Activated naive CD8-positive, alpha-beta T cell treated with anti-CD3 and anti-CD28 coated beads, Interleukin-2, amount 10 ng/mL, durations not matched to agents 7 days and 5 days (primary cell): ENCODE measurements around the gene PAFAH1B2. TPM values are rescaled to one million over a fixed set of nuclear protein-coding genes. Genes with fewer than 3 reads are reported as not detected.
A peak's percentile ranks its signal among the peaks of the same experiment; 100 is the strongest.

Experiments used
- ATAC-seq: fragments of 150-1000 bp; cut with Tn5 transposase; one replicate; pipeline ENCODE4 v1.10.0; 2021; ENCODE audit warnings: low read depth, moderate library complexity
- POLR2A ChIA-PET: fragments of 350-600 bp; sonication (Branson Sonifier 250); formaldehyde crosslinking; loops from one replicate; lab custom pipeline; 2021; ENCODE audit warnings: antibody characterized with exemption; lab: Charles Lee
- DNase-seq: peaks from one replicate; pipeline ENCODE4 v3.0.0; 2021
- H3K27ac Mint-ChIP-seq: one replicate; pipeline ENCODE4 v1.8.0; 2022; ENCODE audit warnings: mild to moderate bottlenecking, mixed read lengths
- H3K27me3 Mint-ChIP-seq: one replicate; pipeline ENCODE4 v1.8.0; 2022; ENCODE audit warnings: mild to moderate bottlenecking, moderate library complexity, mixed read lengths
- H3K36me3 Mint-ChIP-seq: one replicate; pipeline ENCODE4 v1.8.0; 2021; ENCODE audit warnings: mild to moderate bottlenecking, mixed read lengths
- H3K4me1 Mint-ChIP-seq: one replicate; pipeline ENCODE4 v1.8.0; 2021; ENCODE audit warnings: mixed read lengths
- H3K4me3 Mint-ChIP-seq: one replicate; pipeline ENCODE4 v1.8.0; 2022; ENCODE audit warnings: mild to moderate bottlenecking, moderate library complexity, mixed read lengths
- H3K9me3 Mint-ChIP-seq: one replicate; pipeline ENCODE4 v1.8.0; 2021; ENCODE audit warnings: mixed read lengths
- total RNA-seq, 2 experiments: library from RNA; stranded (reverse); gene quantifications; one replicate each; pipeline ENCODE4 v1.2.3, GENCODE V29; 2021

Gene PAFAH1B2
- total RNA-seq, 2 experiments from 2014 or later = 58.5 to 60.4 TPM

DNA sequence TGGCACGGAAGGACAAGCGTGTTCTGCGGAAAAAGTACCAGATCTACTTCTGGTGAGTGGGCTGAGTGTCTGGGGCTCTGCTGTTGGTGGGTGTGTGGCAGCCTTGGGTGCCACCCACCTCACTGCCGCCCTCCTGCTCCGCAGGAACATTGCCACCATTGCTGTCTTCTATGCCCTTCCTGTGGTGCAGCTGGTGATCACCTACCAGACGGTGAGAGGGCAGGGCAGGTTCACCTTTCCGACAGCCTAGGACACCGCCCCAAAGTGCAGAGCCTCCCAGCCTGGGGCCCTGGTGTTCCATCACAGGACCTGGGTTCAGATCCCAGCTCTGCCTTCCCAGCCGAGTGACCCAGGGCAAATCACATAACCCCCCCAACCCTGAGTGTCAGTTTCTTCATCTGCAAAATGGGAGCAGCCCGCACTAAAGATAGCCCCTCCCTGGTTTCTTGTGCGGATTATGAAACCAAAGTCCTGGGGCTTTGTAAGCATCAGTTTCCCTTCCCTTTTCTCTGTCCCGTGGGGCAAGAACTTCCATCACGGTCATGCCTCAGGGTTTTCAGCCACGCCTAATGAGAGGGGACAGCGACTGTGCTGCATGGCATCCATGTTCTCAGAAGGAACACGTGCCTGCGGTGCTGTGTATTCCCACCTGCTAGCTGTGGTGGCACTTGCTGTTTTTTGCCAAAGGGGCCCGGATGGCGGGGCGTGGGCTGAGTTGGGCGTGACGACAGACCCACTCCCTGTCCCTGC is 45.3 kb downstream of the PAFAH1B2 start:
- H3K4me1 Mint-ChIP-seq = peaks cover 3% of the 10 kb centered on the region
- H3K9me3 Mint-ChIP-seq = no peaks in the 10 kb centered on the region
- no peak overlapping the region for H3K27ac Mint-ChIP-seq
- no peak for ATAC-seq
- POLR2A ChIA-PET = interaction anchor here (0.6 to 1.5 kb wide), 2 partner anchors 10 to 46 kb away, joined by 3 to 6 read pairs; partner anchors contain the start of gene SIDT2
- H3K27me3 Mint-ChIP-seq = no peaks in the 10 kb centered on the region
- H3K36me3 Mint-ChIP-seq = peaks cover 2% of the 10 kb centered on the region
- peak; percentile 21 for DNase-seq
- no peak overlapping the region for H3K4me3 Mint-ChIP-seq

DNA sequence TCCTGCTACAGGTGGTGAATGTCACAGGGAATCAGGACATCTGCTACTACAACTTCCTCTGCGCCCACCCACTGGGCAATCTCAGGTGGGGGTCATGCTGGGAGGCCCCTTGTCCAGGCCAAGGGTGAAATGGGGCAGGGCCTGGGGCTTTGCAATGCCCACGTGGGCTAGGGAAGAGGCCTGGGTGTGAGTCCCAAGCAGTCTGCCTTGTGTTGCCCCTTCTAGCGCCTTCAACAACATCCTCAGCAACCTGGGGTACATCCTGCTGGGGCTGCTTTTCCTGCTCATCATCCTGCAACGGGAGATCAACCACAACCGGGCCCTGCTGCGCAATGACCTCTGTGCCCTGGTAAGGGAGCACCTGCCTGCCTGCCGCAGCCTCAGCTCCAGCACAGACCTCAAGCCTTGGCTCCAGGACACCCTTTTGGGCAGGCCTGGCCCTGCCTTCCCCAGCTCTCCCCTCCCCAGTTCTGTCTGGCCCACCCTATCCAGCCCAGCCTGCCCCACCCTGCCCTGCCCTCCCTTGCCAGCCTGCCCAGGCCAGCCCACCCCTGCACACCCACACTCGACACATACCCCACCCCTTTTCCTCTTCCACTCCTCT is 46.0 kb downstream of the PAFAH1B2 start:
- ATAC-seq (no peak), DNase-seq (peak; percentile 17)
- Mint-ChIP-seq H3K4me1 (peaks cover 3% of the 10 kb centered on the region), H3K36me3 (peaks cover 2% of the 10 kb centered on the region), H3K27ac (no peak overlapping the region), H3K4me3 (no peak overlapping the region), H3K9me3 (no peaks in the 10 kb centered on the region), H3K27me3 (no peaks in the 10 kb centered on the region)
- POLR2A ChIA-PET = interaction anchor here (1.5 kb wide), 1 partner anchor 11 kb away, joined by 6 read pairs; the partner anchor contains the start of gene SIDT2

DNA sequence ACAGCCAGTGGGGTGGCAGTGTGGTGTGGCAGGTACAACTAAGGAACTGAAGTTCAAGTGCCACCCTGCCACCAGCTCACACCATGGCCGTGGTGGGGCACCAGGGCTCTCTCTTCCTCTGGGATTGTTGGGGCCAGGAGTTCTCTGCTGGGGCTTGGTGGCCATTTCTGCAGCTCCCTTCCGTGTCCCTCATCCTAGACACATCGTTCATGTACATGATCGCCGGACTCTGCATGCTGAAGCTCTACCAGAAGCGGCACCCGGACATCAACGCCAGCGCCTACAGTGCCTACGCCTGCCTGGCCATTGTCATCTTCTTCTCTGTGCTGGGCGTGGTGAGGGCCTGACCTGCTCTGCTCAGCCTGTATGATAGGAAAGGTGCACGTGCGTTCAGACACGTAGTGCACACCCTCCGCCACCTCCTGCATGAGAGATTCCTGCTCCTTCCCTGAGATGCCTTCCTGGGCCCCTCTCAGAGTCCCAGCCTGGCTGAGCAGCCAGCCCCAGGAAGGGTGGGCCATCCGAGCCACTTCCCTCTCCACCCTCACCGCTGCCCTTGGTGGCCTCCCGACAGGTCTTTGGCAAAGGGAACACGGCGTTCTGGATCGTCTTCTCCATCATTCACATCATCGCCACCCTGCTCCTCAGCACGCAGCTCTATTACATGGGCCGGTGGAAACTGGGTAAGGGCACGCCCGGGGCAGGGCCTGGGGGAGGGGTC is 47.8 kb downstream of the PAFAH1B2 start:
- H3K27me3 Mint-ChIP-seq = no peaks in the 10 kb centered on the region
- no peak overlapping the region for H3K4me3 Mint-ChIP-seq
- DNase-seq = no peak
- no peak for ATAC-seq
- POLR2A ChIA-PET = interaction anchor here (0.6 to 0.7 kb wide), 2 partner anchors 455 to 1286 kb away, joined by 3 to 4 read pairs; no protein-coding TSS in a partner anchor
- H3K36me3 Mint-ChIP-seq = peaks cover 4% of the 10 kb centered on the region
- peaks cover 4% of the 10 kb centered on the region for H3K4me1 Mint-ChIP-seq
- peak overlapping the region; percentile 48 for H3K27ac Mint-ChIP-seq
- no peaks in the 10 kb centered on the region for H3K9me3 Mint-ChIP-seq

GRCh38 chr11:117192401-117192875 is 48.4 kb downstream of the PAFAH1B2 start:
- Mint-ChIP-seq H3K27ac (no peak overlapping the region), H3K27me3 (no peaks in the 10 kb centered on the region), H3K36me3 (peaks cover 4% of the 10 kb centered on the region), H3K4me1 (peaks cover 4% of the 10 kb centered on the region), H3K9me3 (no peaks in the 10 kb centered on the region), H3K4me3 (no peak overlapping the region)
- no peak for ATAC-seq
- DNase-seq = no peak
- POLR2A ChIA-PET = interaction anchor here (1.7 kb wide), 1 partner anchor 11 kb away, joined by 7 read pairs; no protein-coding TSS in a partner anchor

DNA sequence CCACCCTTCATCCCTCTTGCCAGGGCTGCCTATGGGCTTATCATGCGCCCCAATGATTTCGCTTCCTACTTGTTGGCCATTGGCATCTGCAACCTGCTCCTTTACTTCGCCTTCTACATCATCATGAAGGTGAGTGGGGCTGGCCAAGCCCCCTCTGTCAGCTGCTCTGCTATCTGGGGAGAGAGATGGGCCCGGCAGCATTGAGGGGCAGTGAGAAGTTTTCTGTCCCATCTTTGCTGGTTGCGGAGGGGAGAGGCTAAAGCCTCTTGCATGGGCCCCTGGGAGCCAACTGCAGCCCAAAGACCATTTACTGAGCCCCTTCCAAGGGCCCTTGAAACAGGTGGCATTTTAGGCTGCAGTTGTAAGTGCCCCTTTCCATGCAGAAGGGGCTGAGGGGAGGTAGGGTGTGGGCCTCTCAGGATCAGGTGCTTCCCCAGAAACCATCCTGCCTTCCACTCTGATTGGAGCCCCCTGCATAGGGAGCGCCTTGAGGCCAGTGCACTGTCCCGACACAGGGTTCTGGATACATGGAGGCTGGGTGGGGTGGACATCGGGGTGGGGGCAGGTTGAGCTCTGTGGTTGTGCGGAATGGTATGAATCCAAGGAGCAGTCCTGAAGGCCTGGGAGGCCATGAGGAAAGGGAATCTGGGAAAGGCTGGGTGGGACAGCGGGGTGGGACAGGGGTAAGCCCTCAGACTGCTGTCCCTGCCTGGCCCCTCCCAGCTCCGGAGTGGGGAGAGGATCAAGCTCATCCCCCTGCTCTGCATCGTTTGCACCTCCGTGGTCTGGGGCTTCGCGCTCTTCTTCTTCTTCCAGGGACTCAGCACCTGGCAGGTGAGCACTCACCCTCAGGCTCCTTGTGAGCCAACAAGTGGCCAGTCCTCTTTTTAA is 49.3 kb downstream of the PAFAH1B2 start:
- ATAC-seq (no peak), DNase-seq (no peak)
- Mint-ChIP-seq H3K4me3 (no peak overlapping the region), H3K27me3 (no peaks in the 10 kb centered on the region), H3K4me1 (peaks cover 4% of the 10 kb centered on the region), H3K9me3 (no peaks in the 10 kb centered on the region), H3K36me3 (peaks cover 4% of the 10 kb centered on the region), H3K27ac (peak overlapping the region; percentile 2)
- POLR2A ChIA-PET = interaction anchor here (1.7 kb wide), 1 partner anchor 10 kb away, joined by 7 read pairs; no protein-coding TSS in a partner anchor

DNA sequence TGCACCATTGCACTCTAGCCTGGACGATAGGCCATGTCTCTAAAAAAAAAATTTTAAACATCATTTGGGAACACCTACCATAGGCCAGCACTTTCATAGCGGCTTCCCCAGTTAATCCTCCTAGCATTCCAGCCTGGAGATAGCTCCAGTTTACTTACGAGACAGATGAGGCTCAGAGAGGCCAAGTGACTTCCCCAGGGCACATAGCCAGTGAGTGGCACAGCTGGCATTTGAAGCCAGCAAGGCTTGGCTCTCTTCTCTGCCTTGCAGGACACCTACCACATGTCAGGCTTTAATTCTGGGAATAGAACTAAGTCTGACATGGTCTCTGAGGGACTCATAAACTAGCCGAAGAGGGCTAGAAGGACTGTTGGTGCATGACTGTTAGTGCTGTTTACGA is 50.2 kb downstream of the PAFAH1B2 start:
- DNase-seq = no peak
- H3K4me3 Mint-ChIP-seq = no peak overlapping the region
- no peak overlapping the region for H3K27ac Mint-ChIP-seq
- H3K27me3 Mint-ChIP-seq = no peaks in the 10 kb centered on the region
- no peaks in the 10 kb centered on the region for H3K9me3 Mint-ChIP-seq
- peaks cover 4% of the 10 kb centered on the region for H3K4me1 Mint-ChIP-seq
- H3K36me3 Mint-ChIP-seq = peaks cover 4% of the 10 kb centered on the region
- ATAC-seq = no peak
- POLR2A ChIA-PET = interaction anchor here (1.7 kb wide), 1 partner anchor 9 kb away, joined by 7 read pairs; no protein-coding TSS in a partner anchor

DNA sequence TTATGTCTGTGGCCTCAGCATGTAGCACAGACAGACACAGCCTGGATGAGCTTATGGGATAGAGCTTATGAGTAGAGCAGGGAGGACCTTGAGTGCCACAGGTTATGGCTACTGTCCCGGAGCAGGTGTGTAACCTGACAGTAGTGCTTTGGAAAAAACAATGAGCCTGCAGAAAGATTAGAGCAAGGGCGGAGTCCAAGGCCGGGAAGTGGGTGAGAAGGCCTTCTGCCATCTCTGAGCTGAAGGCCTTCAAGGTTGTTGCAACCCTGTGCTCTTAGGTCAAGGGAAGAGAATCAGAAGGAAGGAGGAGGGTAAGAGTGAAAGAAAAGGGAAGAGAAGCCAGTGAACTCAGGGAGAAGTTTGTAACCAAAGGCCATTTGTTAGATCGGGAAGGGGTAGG is 51.2 kb downstream of the PAFAH1B2 start:
- DNase-seq (no peak), ATAC-seq (no peak)
- H3K36me3 Mint-ChIP-seq = peaks cover 4% of the 10 kb centered on the region
- POLR2A ChIA-PET = no interaction called here
- H3K27me3 Mint-ChIP-seq = no peaks in the 10 kb centered on the region
- no peaks in the 10 kb centered on the region for H3K9me3 Mint-ChIP-seq
- H3K4me1 Mint-ChIP-seq = peaks cover 4% of the 10 kb centered on the region
- H3K4me3 Mint-ChIP-seq = no peak overlapping the region
- no peak overlapping the region for H3K27ac Mint-ChIP-seq

DNA sequence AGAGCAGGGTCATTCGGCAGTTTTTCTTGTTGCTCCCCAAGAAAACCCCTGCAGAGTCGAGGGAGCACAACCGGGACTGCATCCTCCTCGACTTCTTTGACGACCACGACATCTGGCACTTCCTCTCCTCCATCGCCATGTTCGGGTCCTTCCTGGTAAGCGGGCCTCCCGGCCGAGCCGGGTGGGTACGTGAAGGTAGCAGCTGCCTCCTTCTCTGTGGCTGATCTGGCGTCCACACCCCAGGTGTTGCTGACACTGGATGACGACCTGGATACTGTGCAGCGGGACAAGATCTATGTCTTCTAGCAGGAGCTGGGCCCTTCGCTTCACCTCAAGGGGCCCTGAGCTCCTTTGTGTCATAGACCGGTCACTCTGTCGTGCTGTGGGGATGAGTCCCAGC is 51.7 kb downstream of the PAFAH1B2 start:
- Mint-ChIP-seq H3K9me3 (no peaks in the 10 kb centered on the region), H3K27ac (no peak overlapping the region), H3K4me3 (no peak overlapping the region), H3K27me3 (no peaks in the 10 kb centered on the region), H3K4me1 (peaks cover 4% of the 10 kb centered on the region), H3K36me3 (peaks cover 1% of the 10 kb centered on the region)
- POLR2A ChIA-PET = interaction anchor here (0.6 kb wide), 1 partner anchor 19 kb away, joined by 6 read pairs; no protein-coding TSS in a partner anchor
- no peak for DNase-seq
- no peak for ATAC-seq

GRCh38 chr11:117197006-117197405 is 52.9 kb downstream of the PAFAH1B2 start:
- POLR2A ChIA-PET = interaction anchor here (0.5 to 1.2 kb wide), 2 partner anchors 19 to 26 kb away, joined by 3 read pairs; partner anchors contain the start of gene SIDT2
- no peak overlapping the region for H3K27ac Mint-ChIP-seq
- H3K4me3 Mint-ChIP-seq = no peak overlapping the region
- DNase-seq (no peak), ATAC-seq (no peak)
- H3K4me1 Mint-ChIP-seq = peaks cover 4% of the 10 kb centered on the region
- H3K9me3 Mint-ChIP-seq = no peaks in the 10 kb centered on the region
- no peaks in the 10 kb centered on the region for H3K27me3 Mint-ChIP-seq
- peaks cover 1% of the 10 kb centered on the region for H3K36me3 Mint-ChIP-seq

DNA sequence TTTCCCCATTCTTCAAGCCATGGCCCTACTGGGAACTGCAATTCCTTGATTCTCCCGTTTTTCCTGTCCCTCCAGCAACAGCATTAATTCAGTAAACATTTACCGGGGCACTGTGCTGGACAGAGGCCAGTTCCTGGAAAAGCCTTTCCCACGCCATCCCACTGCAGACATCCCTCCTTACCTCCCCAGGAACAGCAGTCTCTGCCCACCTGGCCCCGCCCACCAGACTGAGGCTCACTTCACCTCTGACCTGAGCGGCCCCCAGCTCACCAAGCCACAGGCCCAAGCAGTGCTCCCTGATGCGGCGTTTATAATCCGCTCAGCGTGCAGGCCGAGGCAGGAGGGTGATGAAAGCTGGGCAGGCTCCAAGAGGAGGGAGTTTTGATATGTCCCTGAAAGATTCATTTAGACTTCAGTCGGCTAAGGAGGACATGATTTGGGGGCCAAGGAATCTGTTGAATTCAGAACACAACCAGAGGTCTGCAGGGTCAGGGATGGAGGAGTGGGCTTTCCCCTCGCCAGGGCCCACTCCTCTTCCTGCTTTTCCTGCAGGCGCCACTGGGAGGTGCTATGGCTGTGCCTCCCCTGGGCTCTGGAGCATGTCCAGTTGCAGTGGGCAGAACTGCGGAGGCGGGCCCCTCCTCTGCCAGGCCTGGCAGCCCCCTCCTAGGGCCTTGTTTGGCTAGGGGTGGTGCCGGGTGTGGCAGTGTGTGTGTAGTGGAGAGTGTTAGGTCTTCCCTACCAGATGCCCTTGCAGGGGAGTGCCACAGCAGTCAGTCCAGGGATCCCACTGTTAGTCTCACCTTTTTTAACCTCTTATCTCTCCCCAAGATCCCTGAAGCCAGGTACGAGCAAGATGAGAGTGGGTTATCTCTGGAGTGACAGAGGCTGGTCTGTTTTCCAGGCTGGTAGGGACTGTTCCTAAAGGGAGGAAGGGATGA is 53.7 kb downstream of the PAFAH1B2 start:
- DNase-seq (no peak), ATAC-seq (no peak)
- peaks cover 4% of the 10 kb centered on the region for H3K4me1 Mint-ChIP-seq
- H3K27me3 Mint-ChIP-seq = no peaks in the 10 kb centered on the region
- no peaks in the 10 kb centered on the region for H3K9me3 Mint-ChIP-seq
- H3K36me3 Mint-ChIP-seq = peaks cover 1% of the 10 kb centered on the region
- no peak overlapping the region for H3K4me3 Mint-ChIP-seq
- no peak overlapping the region for H3K27ac Mint-ChIP-seq
- POLR2A ChIA-PET = interaction anchor here (0.5 to 1.2 kb wide), 3 partner anchors 18 to 25 kb away, joined by 3 to 4 read pairs (median 3); partner anchors contain the start of gene SIDT2

- H3K4me3 Mint-ChIP-seq = no peak overlapping the region
- POLR2A ChIA-PET = interaction anchor here (0.8 kb wide), 1 partner anchor 19 kb away, joined by 4 read pairs; no protein-coding TSS in a partner anchor
Measured at GRCh38 chr11:117198613-117199012, 54.5 kb downstream of the PAFAH1B2 start.

More at GRCh38 chr11:117198613-117199012, 54.5 kb downstream of the PAFAH1B2 start:
- ATAC-seq = no peak
- Mint-ChIP-seq H3K9me3 (no peaks in the 10 kb centered on the region), H3K36me3 (peaks cover 4% of the 10 kb centered on the region), H3K4me1 (peaks cover 1% of the 10 kb centered on the region), H3K27me3 (no peaks in the 10 kb centered on the region), H3K27ac (peak overlapping the region; percentile 9)
- DNase-seq = no peak
